GM10847 (cell line): Measurements from ENCODE around the gene AFG3L2.
A peak's percentile ranks its signal among the peaks of the same experiment; 100 is the strongest.

ENCODE experiments used
- POLR2A ChIP-seq: IDR thresholded peaks from 2 replicates; pipeline ENCODE4 v1.6.1; 2011; ENCODE audit not compliant: insufficient read length; ENCODE audit errors: extremely low read depth

Gene AFG3L2

DNA sequence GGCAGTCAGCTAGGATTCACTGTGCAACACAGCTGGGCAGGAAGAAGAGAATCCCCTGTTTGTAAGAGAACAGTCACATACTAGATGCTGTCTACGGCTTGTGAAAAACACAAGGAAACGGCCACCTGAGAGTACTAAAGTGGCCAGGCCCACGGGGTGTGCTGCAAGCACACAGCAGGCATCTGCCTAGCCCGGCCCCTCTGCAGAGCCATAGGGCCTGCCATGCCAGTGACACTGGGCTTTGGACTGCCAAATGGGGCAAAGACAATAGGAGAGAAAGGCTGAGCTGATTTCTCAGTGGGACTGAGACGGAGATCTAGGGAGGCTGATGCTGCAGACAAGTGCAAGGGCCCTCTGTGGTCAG, 58.7 kb downstream of the AFG3L2 start:
- no peak for TF ChIP-seq POLR2A

GRCh38 chr18:12317664-12318333, 59.2 kb downstream of the AFG3L2 start:
- no peak for TF ChIP-seq POLR2A

GRCh38 chr18:12315911-12316310, 61.1 kb downstream of the AFG3L2 start:
- TF ChIP-seq POLR2A, result no peak

DNA sequence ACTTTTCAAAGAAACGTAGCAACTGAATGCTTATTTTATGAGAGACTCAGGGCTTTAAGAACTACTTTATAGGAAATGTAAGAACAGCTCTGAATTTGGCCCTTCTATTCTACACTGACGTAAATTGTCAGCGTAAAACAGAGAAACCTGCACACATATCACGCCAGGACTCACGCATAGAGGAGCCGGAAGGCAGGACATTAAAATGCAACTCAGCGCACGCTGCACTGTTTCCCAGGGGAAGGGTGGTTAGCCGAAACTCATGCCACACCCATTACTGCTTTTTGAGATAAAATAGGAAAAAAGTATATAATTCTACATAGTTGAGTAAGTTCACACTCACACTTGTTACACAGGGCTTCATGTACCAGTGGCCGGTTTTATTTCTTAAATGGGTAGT, 61.5 kb downstream of the AFG3L2 start:
- no peak for TF ChIP-seq POLR2A

GRCh38 chr18:12314591-12315305, 62.3 kb downstream of the AFG3L2 start:
- TF ChIP-seq POLR2A, result no peak

- TF ChIP-seq POLR2A, result no peak
Observed at GRCh38 chr18:12313530-12314245, 63.3 kb downstream of the AFG3L2 start.

DNA sequence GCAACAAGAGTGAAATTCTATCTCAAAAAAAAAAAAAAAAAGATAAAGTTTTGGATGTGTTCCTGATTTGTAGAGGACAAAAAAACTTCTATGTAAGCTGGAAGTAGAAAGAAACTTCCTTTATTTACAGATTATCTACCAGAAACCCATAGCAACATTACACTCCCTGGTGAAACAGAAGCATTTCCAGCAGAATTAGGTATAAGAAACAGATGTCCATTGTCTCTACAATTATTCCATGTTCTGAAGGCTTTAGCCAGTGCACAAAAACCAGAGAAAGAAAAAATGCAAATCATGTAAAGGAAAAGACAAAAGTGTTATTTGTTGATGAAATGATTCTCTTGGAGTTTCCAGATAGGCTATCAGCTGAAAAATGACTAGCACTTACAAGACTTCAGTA, 64.1 kb downstream of the AFG3L2 start:
- TF ChIP-seq POLR2A, result no peak

GRCh38 chr18:12310762-12311161, 66.3 kb downstream of the AFG3L2 start:
- no peak for TF ChIP-seq POLR2A

- no peak for TF ChIP-seq POLR2A
Observed at GRCh38 chr18:12309683-12310198, 67.3 kb downstream of the AFG3L2 start.

- TF ChIP-seq POLR2A, result no peak
Observed at GRCh38 chr18:12308386-12309100, 68.5 kb downstream of the AFG3L2 start.

DNA sequence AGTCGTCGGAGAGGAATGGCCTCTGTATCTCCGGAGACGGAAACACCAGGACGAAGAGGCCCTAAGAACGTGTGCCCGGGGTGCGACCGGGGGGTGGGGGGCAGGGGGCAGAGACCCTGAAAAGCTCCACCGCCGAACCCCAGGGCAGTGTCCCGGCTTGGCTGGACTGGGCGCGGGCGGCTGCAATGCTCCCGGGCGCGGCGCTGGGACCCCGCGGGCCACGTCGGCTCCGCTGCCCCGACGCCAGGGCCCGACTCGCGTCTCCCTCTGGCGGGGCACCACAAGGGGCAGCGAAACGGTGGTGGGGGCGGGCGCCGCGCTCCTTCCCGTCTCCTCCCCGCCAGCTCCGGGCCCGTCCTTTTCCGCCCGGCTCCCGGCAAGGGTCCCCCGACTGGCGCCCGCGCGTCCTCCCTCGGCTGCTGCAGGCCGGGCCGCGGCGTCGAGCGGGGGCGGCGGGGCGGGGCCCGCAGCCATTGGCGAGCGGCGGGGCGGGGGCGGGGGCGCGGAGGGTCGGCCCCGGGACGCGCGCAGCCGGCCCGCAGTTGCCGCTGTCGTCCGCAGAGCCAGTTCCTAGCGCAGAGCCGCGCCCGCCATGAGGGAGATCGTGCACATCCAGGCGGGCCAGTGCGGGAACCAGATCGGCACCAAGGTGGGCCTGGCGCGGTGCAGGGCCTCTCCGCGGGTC, 69.2 kb downstream of the AFG3L2 start, which contains the start of gene TUBB6:
Gene TUBB6, plus strand, starts transcription at position 541 of the 685 bp plus-strand sequence. Its CDS starts 52 bp downstream, at position 593.
- TF ChIP-seq POLR2A, result peak; percentile 64

DNA sequence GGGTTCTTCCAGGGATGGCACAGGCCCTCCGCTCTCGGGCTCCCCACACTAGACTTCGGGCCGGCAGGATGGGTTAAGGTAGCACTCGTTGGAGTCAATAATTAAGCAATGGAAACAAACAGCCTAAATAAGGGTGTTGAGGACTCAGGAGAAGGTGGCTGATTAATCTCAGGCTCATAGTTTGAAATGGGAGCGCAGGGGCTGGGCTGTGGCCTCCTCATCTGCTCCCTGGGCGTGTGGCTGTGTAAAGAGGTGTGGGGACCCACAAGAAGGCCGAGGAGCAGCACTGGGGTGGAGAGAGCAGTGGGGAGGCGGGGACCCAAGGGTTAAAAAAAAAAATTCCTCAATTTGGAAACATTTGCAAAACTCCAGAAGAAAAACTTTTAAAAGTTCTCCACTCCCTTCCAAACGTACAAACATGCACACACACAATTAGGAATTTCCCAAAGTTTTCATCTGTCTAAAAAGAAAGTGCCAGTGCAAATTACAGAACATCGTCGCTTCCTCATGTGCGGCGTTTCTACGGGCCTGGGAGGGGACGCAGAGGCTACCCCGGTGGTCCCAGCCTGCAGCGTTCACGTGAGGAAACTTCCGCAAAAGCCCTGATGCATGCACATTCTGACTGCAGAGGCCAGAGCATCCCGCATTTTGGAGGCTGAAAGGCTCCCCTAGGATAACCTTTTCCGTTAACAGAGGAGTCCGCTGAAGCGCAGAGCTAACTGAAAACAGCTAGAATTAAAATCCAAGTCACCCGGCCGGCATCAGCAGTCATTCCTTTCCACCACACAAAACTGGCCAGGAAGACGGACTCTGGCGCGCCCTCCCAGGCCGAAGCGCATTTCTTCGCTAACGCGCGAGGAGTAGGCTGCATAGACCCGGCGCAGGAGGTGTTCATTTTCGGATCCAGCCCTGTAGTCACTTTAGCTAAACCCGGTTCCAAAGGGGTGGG, 70.0 kb downstream of the AFG3L2 start:
- no peak for TF ChIP-seq POLR2A

- TF ChIP-seq POLR2A, result no peak
Observed at GRCh38 chr18:12305930-12306629, 70.9 kb downstream of the AFG3L2 start.
